HCEC 1CT (cell line): Measurements from ENCODE around the gene CALN1.
"Not testable (repeated sequence)": the region's sequence is repeated elsewhere in the genome, so short reads cannot be mapped to it uniquely, and the experiment has no call there.

Experiments used
- DNase-seq: peaks from one replicate; pipeline ENCODE4 v3.0.0-alpha.2; 2017

The CALN1 gene

DNA sequence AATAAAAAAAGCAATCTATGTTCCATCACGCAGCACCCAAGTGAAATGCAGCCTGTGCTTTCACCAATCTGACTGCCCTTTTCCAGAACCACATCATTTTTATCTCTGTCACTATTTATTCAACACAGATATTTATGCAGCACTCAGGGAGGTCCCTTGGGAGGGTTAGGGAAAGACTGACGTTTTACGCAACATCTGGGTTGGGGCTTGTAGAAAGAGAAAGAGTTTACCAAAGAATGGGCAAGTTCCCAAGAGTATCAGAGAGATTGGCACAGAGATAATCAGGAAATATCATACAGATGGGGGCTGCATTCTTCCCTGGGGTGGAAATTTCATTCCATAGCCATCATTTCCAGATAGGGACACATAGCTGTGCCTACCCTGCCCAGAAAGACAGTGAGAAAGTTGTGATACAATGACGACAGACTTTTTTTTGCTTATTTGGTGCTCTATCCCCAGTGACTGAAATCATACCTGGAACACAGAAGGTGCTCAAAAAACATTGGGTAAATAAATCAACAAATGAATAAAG is 474.2 kb downstream of the CALN1 start:
- no peak for DNase-seq

DNA sequence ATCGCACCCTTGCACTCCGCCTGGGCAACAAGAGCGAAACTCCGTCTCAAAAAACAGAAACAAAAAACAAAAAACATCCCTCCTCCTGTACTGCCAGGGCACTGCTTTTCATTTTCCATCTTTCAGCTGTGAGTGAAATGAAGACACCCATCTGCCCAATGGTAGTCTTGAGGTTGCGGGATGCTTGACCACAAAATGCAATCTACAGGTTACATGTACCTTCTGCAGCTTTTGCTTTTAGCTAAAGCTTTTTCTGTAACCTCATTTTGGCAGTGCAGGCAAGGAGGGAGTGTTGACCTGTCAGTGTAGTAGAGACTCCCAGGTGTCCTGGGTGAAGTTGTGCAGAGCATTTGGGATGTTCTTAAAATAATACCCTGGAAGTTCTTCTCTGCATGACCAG is 476.5 kb downstream of the CALN1 start:
- DNase-seq, result no peak

DNA sequence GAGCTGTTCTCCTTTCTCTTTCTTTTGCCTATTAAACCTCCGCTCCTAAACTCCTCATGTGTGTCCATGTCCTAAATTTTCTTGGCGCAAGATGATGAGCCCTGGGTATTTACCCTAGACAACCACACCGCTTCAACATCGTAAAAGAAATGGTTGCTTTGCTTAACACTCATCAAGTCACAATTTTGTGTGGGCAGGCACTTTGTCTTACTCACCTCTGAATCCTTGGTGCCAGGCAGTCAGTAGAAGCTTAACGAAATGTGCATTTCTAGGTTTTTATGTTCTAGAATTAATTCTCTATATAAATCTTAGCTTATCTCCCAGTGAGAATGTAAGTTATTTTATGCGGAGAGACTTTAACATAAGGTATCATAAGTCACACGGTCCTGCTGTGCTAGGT is 478.7 kb downstream of the CALN1 start:
- no peak for DNase-seq

DNA sequence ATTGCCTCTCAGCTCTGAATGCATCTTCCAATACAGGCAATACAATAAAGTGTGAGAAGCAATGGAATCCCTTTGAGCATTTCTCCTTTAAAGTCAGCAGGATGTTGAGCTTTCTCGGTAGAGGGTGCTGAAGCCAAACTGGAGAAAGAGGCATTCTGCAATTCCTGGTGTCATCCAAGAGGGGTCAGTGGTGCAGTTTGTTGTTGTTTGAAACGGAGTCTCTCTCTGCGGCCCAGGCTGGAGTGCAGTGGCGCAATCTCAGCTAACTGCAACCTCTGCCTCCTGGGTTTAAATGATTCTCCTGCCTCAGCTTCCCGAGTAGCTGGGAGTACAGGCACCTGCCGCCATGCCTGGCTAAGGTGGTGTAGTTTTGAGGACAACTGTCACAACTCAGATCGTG is 486.5 kb downstream of the CALN1 start:
- DNase-seq, result no peak

DNA sequence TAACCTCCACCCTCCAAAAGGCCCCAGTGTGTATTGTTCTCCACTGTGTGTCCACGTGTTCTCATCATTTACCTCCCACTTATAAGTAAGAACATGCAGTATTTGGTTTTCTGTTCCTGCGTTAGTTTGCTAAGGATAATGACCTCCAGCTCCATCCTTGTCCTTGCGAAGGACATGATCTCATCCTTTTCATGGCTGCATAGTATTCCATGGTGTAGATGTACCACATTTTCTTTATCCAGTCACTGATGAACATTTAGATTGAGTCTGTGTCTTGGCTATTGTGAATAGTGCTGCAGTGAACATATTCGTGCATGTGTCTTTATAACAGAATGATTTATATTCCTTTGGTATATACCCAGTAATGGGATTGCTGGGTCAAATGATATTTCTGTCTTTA is 497.9 kb downstream of the CALN1 start:
- not testable (repeated sequence) for DNase-seq

DNA sequence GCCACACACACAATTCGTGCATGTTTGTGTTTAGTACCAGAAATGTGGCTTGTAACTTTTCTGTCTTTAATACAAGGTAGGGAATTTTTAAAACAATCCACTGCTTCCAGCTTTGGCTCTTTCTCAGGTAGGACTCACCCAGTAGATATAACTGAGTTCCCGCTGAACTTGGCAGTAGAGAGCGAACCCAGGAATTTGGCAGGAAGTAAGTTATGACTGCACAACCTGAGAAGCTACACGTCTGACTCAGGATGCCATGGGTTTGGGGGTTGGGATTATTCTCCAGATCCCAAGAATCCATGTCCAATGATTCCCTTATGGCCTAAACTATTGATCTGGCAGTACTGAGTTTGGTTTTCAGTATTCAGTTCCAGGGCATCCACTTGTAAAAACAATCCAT is 499.7 kb downstream of the CALN1 start:
- DNase-seq, result no peak

DNA sequence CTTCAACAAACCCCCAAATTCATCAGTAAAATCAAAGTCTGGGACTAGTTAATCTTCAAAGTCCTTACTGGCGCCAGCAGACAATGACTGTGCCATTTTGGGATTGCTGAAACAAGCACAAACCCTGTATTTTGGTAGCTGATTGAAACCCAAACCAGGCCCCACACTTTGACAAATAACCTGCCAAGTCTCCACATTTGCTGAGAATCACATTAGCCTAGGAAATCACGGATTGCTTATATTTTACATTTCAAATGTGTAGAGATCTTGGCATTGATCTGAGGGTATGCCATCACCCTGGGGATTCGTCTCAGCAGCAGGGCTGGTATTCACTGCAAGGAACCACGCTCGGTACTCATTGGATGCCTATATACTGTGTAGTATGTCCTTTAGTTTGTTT is 501.1 kb downstream of the CALN1 start:
- DNase-seq, result no peak

DNA sequence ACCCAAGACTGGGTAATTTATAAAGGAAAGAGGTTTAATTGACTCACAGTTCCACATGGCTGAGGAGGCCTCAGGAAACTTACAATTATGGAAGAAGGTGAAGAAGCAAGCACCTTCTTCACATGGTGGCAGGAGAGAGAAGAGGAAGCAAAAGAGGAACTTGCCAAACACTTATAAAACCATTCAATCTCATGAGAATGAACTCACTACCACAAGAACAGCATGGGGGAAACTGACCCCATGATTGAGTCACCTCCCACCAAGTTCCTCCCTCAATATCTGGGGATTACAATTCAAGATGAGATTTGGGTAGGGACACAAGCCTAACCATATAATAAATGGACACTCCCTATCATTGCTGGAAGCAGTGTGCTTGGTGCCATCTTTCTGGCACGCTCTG is 506.3 kb downstream of the CALN1 start:
- no peak for DNase-seq

DNA sequence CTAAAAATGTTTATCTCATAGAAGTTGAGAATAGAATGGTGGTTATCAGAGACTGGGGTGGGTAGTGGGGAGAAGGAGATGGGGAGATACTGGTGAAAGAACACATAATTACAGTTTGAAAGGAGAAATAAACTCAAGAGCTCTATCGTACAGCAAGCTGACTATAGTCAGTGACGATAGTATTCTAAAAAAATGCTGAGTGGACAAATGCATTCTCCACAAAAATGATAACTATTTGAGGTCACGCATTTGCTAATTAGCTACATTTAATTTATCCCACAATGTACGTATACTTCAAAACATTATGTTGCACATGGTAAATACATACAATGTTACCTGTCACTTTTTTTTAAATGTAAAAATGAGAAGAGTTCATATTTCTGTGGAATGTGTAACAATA is 507.7 kb downstream of the CALN1 start:
- no peak for DNase-seq

DNA sequence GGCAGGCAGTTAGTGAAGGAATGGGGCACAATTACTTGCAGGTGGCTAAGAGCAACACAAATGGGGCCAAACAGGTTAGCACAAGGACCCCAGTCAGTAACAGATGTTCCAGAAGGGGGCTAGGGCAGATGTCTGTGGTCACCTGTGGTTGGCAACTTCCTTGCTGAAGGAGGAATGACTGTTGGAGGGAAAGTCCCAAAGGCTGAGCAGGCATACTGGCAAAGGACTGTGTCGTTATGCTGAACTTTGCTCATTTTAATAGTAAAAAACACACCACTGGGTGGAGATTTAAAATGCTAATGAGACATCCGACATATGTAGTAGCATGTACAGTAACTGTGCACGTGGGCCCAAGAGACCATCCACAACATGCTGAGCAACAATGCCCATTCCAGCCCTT is 511.6 kb downstream of the CALN1 start:
- no peak for DNase-seq

DNA sequence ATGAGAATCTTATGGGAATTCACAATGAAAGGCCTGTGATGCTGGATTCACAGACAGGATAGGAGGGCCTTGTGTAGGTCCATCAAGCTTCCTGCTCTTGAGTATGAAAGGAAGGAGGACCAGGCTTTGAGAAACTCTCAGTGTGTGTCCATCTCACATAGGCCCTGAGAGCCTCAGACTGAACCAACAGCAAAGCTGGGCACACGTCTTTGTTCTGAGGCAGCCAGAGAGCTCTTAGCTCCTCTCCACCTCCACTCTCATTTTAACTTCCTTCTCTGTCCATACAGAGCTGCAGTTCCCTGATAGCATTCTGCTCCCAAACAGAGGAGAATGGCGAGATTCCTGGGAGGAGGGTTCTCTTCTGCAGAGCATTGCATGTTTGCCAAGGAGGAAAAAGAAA is 515.6 kb downstream of the CALN1 start:
- no peak for DNase-seq

DNA sequence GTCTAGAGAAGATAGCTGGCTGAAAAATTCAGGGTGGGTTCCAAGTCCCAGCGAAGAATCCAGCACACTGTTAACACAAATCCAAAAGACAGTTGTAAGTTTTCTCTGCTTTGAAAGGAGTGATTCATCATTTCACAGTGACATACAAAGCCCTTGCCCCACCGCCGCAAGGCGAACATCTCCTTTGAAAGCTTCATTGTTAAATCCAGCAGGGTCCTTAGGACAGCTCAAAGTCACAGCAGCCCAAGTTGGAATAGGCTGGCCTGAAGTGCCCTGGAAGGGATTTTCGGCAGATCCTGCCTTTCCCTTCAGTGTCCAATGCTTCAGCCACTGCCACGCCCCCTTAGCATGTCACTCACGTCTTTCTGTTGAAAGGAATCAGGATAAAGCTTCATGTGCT is 526.1 kb downstream of the CALN1 start:
- DNase-seq, result no peak

DNA sequence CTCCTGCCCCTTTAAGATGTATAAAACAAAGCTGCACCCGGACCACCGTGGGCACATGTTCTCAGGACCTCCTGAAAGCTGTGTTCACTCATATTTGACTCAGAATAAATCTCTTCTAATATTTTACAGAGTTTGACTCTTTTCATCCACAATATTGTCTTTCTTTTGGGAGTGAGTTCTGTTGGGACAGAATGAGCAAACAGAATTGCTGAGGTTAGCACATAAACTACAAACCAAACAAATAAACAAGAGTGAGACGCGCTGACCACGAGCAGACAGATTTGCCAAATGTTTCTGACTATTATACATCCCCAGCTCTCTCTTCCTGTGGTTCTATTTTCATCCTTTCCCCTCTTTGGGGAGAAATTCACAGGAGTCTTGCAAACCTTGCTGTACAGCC is 526.7 kb downstream of the CALN1 start:
- no peak for DNase-seq

DNA sequence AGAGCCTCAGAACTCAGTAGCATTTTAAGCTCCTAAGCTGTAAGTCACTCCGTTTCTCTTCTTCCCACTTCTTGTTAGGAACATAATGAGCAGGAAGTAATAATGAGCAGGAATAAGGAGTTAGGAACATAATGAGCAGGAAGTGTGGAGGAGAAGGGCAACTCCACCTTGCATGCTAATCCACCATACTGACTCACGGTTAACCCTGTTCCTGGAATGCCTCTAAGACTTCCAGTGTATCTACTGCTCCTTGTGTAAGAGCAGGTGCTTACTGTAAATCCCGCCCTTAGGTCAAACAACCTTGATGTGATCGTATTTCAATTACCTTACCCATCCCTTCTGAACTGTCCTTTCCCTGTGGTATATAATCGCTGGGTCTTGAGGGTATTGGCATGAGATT is 528.7 kb downstream of the CALN1 start:
- DNase-seq, result no peak

DNA sequence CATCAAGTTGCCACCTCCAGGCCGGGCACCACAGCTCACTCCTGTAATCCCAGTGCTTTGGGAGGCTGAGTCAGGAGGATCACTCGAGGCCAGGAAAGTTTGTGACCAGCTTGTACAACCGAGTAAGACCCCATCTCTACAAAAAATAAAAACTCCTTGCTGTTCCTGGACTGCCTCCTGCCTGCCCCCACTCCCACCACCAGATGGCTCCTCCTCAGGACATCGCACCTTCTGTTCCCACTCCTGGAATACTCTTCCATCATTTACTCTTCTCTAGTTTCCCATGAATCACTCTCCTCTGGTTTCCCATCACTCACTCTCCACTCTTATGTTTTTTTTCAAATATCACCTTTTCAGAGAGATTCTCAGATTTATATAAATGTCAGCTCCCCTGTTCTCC is 540.7 kb downstream of the CALN1 start:
- DNase-seq, result no peak

DNA sequence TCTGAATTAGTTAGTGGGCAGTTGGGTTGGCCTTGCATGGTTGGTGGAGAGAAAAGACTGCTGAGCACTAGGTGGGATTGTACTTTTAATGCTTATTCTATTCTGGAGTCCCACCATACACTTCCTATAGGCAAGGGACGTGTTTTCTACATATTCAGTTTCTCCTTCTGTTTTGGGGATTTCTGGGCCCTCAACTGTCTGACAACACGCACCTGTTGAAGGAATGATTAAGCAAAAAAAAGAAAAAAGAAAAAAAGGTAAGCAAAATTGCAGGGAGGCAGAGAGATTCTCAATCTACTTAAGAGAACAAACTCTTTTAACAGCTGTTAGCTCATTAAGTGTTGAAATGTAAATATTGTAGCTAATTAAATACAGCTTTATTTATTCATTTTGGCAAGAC is 541.3 kb downstream of the CALN1 start:
- no peak for DNase-seq

DNA sequence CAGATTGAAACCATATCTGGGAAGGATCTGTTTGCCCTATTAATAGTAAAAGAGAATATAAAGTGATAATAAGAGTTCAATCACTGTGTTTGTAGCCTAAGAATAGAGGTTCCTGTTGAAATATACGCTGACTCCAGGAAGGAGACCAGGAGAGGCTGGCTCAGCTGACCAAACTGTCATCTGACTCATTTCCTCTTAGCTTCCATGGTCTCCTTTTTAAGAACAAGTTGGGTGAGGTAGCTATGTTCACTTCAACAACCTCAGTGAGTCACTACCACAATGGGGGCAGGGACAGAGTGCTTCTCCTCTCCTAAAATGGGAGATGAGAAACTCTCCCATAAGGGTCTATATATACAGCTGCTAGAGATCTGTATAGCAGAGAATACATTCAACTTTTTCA is 543.3 kb downstream of the CALN1 start:
- peak; percentile 35 for DNase-seq

DNA sequence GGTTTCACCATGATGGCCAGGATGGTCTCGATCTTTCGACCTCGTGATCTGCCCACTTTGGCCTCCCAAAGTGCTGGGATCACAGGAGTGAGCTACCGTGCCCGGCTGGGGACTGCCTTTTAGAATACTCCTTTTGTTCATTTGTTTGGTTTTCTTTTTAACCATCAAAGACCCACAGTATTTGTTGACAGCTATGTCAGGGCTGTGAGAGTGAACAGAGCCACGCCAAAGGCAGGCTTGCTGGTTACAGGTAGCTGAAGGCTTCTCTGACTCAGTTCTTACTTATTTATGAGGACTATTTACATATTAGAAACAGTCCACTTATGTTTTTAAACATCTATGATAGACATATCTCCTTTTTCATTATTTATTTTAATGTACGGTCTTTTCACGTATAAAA is 544.5 kb downstream of the CALN1 start:
- DNase-seq, result no peak

DNA sequence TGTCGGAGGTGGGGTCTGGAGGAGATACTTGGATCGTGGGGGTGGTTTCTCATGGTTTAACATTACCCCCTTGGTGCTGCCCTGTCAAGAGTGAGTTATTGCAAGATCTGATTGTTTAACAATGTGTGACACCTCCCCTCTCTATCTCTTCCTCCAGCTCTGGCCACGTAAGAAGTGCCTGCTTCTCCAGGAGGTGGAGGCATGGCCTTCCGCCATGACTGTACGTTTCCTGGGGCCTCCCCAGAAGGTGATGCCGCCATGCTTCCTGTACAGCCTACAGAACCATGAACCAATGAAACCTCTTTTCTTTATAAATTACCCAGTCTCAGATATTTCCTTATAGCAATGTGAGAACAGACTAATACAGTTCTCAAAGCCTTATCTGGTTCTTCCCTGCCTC is 547.0 kb downstream of the CALN1 start:
- DNase-seq, result no peak

DNA sequence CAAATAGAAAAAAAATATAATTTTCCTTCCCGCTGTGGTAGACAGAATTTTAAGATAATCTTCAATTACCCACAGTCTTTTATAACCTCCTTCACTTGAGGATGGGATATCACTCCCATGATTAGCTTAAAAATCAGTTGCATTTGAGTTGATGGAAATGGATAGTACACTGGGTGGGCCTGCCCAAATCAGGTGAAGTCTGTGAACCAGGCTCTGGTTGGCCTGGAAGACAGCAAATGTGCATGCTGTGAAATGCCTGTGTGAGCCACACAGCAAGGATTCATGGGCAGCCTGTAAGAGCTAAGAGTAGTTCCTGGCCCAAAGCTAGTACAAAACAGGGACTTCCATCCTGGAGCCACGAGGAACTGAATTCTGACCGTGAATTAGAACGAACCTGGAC is 548.0 kb downstream of the CALN1 start:
- DNase-seq, result no peak

DNA sequence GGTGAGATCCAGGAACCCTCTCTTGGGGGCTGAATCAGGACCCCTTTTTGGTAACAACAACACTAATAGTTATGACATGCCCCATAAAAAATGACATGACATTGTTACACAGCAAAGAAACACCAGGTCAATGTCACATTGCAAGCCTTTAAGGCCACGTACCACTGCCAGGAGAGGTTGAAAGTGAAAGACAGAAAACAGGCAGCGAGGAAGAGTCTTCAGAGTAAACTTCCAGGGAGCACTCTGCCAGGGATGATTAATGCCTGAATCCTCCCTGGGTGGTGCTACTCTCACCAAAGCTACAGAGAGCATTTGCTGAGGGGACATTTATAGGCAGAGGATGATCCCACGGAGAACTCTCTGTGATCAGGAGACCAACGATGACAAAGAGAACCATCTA is 551.6 kb downstream of the CALN1 start:
- no peak for DNase-seq

DNA sequence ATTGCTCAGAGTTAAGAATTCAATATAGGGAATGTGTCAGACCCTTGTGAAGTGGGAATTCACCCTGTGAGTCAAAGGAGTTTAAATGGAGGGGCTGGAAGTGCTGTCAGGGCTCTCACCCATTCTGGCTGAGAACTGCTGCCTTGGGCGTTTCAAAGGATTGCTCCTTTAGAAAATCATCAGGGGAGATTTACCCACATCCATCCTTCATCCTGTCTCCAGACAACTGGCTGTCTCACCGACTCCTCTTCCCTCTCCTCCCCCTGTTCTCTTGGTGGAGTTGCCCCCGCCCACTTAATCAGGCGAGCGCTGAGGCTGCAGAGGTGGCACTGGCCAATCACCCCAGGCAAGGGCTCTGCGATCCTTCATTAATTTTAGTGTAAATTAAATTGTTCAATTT is 554.8 kb downstream of the CALN1 start:
- no peak for DNase-seq

DNA sequence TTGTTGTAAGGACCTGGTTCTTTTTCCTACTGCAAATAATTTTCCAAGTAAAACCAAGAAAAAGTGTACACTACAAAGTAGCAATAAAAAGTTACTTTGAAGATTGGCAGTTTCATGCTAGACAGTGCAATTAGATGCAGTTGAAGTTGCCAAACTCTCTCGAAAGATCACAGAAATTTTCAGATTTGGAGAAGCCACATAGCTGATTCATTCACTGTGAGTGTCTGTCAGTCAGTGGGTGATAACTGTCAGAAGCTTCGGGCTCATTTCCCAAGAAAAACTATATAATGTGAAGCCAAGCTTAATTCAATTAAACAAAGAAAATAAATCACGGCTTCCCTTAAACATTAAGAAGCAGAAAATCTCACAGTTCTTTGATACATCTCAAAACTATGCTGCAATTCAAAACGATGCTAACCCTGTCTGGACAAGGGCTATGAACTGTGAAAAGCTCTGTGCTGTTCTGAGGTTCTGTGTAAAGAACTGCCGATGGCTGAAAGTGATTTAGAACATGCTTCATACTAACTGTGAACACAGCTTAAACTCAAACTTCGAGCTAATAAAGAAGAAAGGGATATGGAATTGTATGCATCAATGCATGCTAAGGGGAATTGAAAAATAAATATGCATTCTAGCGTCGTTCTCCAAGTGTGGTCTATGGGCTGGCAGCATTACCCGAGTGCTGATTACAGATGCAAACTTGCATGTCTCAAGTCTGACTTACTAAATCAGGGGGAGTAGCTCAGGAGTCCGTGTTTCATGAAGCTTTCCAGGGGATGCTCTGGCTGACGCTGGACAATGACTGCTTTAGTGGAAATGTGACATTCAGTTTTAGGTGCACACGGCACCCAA is 557.4 kb downstream of the CALN1 start:
- no peak for DNase-seq

DNA sequence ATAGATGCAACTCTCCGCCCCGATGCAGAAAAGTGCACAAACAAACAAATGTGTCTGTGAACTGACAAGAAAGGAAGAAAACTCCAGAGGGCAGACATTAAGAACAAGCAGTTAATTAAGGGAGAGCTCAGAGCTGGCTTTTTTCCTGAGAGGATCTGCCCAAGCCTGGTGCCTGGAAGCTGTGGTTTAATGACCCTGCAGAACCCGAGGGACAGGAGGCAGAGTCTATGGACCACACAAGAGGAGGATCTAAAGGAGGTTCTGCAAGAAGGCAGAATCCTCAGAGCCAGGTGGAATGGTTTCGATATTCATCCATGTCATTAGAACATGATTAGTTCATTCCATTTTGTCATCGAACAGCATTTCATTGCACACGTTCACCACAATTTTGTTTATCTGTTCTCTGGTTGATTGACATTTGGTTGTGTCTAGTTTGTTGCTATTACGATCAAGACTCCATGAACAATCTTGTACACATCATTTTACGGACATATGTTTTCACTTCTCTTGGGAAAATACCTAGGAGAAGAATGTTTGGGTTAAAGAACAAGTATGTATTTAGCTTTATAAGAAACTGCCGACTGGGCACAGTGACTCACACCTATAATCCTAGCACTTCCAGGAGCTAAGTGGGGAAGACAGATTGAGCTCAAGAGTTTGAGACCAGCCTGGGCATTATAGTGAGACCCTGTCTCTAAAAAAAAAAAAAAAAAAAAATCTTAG is 560.2 kb downstream of the CALN1 start:
- no peak for DNase-seq
